GM13976 (cell line): Measurements from ENCODE around the gene IKZF3.

Source experiments
- DNase-seq: peaks from one replicate; pipeline ENCODE4 v3.0.0; 2012; ENCODE audit warnings: low spot score
- CTCF ChIP-seq: IDR thresholded peaks from 2 replicates; pipeline ENCODE4 v1.5.1; 2012; ENCODE audit warnings: borderline replicate concordance, mild to moderate bottlenecking; ENCODE audit not compliant: insufficient read depth; ENCODE audit errors: extremely low read depth, missing control alignments, control extremely low read depth
- in situ Hi-C: fragments of 300-500 bp; cut with MboI; formaldehyde crosslinking; loops from one replicate; pipeline ENCODE4 v1.12.0; 2022; ENCODE audit warnings: low sequenced_read_pairs, mixed read lengths, inconsistent platforms; ENCODE audit not compliant: unreplicated experiment

IKZF3 gene

GRCh38 chr17:39838784-39839183, 25.3 kb downstream of the IKZF3 start:
- in situ Hi-C loops = no loop called here
- no peak for DNase-seq
- TF ChIP-seq CTCF = no peak

- in situ Hi-C loops = no loop called here
- TF ChIP-seq CTCF = no peak
- no peak for DNase-seq
Measured at GRCh38 chr17:39838057-39838456, 26.1 kb downstream of the IKZF3 start.

GRCh38 chr17:39836117-39836516, 28.0 kb downstream of the IKZF3 start:
- no peak for DNase-seq
- TF ChIP-seq CTCF = no peak
- in situ Hi-C loops = no loop called here

GRCh38 chr17:39835038-39835786, 28.9 kb downstream of the IKZF3 start:
- no peak for TF ChIP-seq CTCF
- DNase-seq = no peak
- in situ Hi-C loops = no loop called here

GRCh38 chr17:39834017-39834416, 30.1 kb downstream of the IKZF3 start:
- TF ChIP-seq CTCF = no peak
- in situ Hi-C loops = no loop called here
- DNase-seq = no peak

- no peak for TF ChIP-seq CTCF
- in situ Hi-C loops = no loop called here
- no peak for DNase-seq
Measured at GRCh38 chr17:39831588-39831987, 32.5 kb downstream of the IKZF3 start.
